Stimulated activated CD8-positive, alpha-beta memory T cell treated with anti-CD3 and anti-CD28 coated beads, Interleukin-15, amount 100 ng/mL, for 24 hours (primary cell): ENCODE data around the gene MRPS6.

Experiments
- DNase-seq: peaks from one replicate; pipeline ENCODE4 v3.0.0-alpha.2; 2020; ENCODE audit warnings: low read depth

Gene MRPS6

GRCh38 chr21:34132926-34133325 lies 59.5 kb downstream of the MRPS6 start:
- DNase-seq: no peak

GRCh38 chr21:34133392-34133791 lies 60.0 kb downstream of the MRPS6 start:
- no peak for DNase-seq

DNA sequence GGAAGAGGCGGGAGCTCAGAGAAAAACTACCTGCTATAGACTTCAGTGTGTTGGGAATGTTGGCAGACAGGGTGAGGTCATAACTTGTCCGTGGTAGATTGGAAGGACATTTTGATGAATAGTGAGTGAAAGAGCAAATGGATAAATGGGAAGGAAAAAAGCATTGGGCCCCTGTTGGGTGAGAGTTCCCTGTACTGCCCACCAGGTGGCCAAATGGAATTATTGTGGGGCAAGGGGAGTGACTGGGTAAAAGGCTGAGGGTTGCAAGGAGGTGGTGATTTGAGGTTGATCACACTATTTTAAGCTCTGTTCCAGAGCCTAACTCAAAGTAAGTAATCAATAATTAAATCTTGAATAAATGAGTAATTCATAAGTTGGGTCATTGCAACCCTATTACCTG lies 60.4 kb downstream of the MRPS6 start:
- DNase-seq: no peak

GRCh38 chr21:34135330-34135729 lies 62.0 kb downstream of the MRPS6 start:
- DNase-seq: no peak

- no peak for DNase-seq
These were observed 68.0 kb downstream of the MRPS6 start for GRCh38 chr21:34141373-34141772.

- no peak for DNase-seq
These were observed 70.4 kb downstream of the MRPS6 start for GRCh38 chr21:34143685-34144182.

DNA sequence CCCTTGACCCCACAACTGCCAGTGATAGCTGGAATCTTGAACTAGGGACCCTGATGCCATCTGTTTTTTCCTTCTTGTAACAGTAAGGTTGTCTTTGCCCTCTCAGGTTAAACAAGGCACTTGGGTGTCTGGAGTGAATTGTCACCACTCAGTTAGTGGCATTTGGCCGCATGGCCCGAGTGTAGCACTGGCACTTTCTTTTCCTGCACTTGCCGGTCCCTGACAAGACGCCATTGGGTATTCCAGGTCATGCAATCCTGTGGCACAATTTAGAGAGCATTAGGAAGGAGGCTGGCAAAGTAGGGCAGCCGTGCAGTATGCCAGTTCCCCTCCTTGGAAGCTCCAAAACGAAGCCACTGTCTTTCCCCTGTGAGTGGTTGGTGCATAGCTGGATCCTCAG lies 70.8 kb downstream of the MRPS6 start:
- DNase-seq: no peak

GRCh38 chr21:34147792-34148418 lies 74.5 kb downstream of the MRPS6 start:
- no peak for DNase-seq

DNA sequence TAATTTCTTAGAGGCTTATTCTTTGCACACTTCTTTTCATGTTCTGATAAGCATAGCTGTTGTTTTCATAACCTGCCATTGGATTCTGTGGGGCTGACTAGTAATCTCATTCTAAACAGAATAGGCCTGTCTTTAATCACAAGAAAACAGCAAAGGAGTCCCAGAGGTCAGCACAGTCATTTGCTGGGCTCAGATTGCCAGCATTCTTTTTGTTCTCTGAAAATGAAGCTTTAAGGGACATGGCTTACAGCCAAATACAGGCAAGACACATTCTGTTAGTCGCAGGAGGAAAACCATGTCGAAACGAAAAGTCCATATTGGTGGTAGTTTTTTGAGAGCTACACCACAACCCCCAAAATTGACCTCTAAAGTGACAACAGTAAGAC lies 75.0 kb downstream of the MRPS6 start:
- DNase-seq: no peak

DNA sequence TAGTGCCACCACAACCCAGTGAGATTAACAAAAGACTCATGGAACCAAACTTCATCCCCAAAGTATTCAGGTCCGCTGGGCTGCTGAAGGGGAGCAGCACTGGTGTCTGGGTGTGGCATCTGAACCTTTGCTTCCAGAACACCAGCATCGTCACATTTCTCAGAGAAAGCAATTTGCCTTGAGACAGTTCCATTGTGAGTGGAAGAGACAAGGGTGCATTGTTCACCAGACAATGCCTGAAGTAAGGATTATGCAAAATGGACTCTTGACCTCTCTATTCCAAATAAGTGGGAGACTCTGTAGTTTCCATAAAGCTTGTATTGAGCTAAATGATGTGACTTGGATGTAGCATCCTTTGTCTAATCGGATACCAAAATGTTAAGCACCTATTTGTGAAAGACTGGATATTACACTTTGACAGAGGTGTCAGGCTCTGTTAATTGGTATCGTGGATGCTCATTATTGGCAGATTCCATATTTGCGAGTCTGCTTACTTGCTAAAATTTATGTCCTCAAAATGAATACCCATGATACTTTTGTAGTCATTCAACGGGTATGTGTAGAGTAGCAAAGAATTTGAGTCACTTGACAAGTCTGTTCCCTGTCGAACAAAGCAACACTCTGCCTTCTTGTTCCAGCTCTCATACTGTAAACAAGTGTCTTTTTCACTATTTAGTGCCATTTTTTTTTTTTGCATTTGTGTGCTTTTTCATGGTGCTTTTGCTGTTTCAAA lies 75.6 kb downstream of the MRPS6 start:
- DNase-seq: no peak

- DNase-seq: no peak
These were observed 79.1 kb downstream of the MRPS6 start for GRCh38 chr21:34152500-34152899.

DNA sequence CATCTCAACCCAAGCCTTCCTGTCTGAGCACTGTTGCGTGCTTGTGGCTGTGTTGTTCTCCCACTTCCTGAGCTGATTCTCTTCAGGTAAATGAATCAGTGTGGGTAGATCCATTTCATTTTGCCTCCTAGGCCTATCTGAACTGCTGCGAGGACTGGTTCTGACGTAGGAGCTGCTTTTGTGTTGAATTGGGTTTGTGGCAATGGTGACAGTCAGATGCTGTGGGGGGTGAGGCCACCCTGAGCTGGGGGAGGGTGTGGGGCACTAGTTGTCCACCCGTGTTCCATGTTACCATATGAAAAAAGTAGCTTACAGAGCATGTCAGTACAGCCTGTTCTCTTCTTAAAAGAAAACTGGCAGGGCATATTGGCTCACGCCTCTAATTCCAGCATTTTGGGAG lies 81.5 kb downstream of the MRPS6 start:
- no peak for DNase-seq

DNA sequence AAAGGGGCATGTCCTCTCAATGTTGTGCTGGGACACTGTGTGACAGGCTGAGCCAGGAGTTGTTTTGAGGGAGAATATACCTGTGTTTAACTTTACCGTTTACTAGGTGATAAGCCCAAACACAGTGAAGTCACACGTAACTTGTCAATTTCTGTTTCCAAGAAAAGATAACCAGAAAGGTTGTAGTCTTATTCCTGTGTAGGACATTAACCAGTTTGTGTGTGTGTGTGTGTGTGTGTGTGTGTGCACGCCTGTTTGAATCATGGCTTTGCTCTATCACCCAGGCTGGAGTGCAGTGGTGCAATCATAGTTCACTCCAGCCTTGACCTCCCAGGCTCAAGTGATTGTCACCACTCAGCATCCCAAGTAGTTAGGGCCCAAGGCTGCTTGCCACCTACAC lies 83.6 kb downstream of the MRPS6 start:
- DNase-seq: no peak

DNA sequence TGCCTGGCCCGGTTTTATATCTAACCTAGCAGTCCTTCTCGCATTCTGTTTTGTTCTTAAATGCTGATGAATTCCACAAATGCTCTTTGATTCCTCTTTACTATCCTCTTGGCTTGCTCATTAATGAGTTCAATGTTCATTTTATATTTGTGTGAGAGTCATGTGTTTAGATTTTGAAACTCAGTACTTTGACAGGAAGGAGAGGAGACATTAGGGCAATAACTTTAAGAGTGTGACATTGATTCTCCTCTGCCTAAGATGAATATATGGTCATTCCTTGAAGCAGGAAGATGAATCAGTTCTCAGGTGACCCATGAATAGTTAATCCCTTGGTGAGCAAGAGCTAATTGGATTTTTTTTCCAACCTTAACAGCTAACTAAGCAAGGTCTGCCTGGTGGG lies 84.1 kb downstream of the MRPS6 start:
- no peak for DNase-seq

DNA sequence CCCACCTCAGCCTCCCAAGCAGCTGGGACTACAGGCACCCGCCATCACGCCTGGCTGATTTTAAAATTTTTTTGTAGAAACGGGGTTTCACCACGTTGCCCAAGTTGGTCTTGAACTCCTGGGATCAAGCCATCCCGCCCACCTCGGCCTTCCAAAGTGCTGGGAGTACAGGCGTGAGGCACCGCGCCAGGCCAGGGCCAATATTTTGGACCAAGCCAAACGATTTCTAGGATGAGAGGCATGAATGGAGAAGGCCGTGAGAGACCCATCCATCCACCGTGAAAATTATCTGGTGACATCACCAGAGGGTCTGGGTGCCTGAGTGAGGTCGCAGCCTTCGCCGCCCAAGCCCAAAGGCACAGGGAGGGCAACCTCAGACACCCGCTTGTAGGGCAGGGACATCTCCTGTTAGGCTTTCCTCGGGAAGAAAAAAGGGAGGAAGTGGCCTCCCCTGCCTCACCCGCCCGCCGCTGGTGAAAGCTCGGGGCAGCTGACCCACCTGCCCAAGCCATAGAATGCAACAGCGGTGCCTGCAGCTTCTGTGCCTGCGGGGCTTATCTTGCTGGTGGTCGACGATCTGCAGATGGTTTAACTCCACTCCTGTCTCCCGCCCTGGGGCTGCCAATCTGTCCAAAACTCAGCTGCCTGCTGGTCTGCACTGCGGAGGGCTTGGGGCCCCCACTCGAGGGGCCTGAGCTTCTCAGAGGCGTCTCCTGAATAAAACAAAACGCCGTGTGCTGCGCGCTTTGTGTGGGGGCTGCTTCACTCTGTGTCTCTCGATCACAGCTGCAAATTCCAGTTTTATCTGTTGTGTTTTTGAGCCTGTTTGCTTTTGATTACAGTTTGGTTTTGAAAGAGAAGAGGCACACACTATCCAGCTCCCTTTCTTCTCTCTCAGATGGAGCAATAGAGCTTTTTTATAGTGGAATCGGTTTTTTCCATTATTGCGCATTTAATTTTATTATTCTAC lies 85.8 kb downstream of the MRPS6 start:
- DNase-seq: no peak

GRCh38 chr21:34166468-34166867 lies 93.1 kb downstream of the MRPS6 start:
- DNase-seq: no peak

DNA sequence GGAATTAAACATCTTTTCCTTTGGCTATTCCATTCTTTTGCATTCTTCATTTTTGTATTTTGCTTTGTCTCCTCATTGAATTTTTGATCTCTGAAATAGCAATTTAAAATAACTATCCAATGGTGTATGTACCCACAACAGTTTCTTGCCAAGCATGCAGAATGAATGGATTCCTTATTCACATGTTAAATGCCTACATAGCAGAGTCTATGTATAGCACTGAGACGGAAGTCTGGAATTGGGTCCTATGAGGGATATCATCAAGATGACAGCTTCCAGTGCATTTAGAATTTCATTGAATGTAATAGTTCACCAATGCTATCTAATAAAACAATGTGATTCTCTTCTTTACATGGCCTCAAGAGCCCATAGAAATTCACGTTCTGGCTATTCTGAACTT lies 97.5 kb downstream of the MRPS6 start:
- DNase-seq: no peak

DNA sequence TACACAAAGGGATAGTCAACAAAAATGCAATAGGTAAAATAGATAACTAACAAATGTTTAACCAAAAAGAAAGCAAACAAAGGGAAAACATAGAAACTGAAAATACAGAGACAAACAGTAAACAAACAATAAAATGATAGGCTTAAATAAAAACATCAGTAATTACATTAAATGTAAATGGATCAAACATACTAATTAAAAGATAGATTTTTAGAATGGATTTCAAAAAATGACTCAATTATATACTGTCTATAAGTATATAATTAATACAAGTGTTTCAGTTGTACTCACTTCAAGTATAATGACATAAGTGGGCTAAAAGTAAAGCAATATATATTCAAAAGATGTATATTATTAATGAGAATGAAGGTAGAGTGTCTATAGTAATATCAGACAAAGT lies 101.1 kb downstream of the MRPS6 start:
- no peak for DNase-seq

GRCh38 chr21:34176448-34176847 lies 103.1 kb downstream of the MRPS6 start:
- no peak for DNase-seq

- DNase-seq: no peak
These were observed 104.7 kb downstream of the MRPS6 start for GRCh38 chr21:34177919-34178567.

GRCh38 chr21:34179204-34179935 lies 106.0 kb downstream of the MRPS6 start:
- no peak for DNase-seq
